Measurements from ENCODE around the gene NUCKS1. TPM values are rescaled to one million over a fixed set of nuclear protein-coding genes. Genes with fewer than 3 reads are reported as not detected.
A peak's percentile ranks its signal among the peaks of the same experiment; 100 is the strongest.

NUCKS1 gene
- polyA plus RNA-seq, 1 of the 3 experiments (the other 2 are of a cell fraction): 25.4 TPM

DNA sequence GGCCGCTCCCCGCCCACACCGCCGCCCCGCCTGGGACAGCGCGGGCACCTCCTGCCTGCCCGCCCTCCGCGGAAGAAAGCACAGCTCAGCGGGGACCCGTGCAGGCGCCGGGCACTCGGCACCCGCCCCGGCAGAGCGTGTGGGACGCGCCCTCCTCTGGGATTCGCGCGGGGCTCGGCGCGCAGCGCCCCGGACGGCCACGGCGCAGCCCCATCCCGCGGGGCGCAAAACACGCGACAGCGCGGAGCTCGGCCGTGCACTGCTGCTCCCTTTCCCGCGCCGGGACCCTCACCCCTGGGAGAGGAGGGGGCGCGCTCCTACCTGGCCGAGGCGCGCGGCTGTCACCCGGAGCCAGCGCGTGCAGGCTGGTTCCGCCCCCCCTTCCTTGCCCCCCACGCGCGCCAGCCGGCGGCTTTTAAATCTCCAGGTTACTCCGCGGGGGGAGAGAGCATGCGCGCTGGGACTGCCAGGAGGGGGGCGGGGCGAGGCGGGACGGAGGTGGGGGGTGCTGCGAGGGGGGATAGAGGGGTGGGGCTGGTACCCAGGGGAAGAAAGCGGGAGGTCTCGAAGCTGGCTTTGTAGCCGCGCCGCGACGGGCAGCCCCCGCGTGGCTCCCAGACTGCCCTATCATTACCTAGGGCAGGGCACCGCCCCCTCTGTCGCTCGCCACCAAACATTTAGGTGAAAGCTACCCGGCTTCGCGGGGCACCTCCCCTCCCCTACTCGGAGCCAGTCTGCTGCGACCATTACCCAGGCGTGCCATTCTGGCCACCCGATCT is 69.7 kb downstream of the NUCKS1 start, which contains the start of gene SLC45A3:
Gene SLC45A3, minus strand, starts transcription at position 437 of the 779 bp plus-strand sequence. CDS start 15,853 bp downstream, outside the sequence.
- no peak for TF ChIP-seq REST (IDR thresholded peaks at IDR 0.05; ENCODE audit: low read depth, low read length)
- TF ChIP-seq TAF1 (IDR thresholded peaks at IDR 0.05; ENCODE audit: borderline replicate concordance, low read depth, low read length): no peak
- peak; percentile 16; the same call in 1 of the 2 replicates for TF ChIP-seq MAX (IDR thresholded peaks at IDR 0.05; ENCODE audit: low read depth)
- no peak for TF ChIP-seq POLR2AphosphoS5 (IDR thresholded peaks at IDR 0.05; ENCODE audit: low read depth, low read length)
- 0 out of 2 replicates have a peak, but pooled peaks have one; percentile 18 for TF ChIP-seq NRF1 (IDR thresholded peaks at IDR 0.05; ENCODE audit: low read depth, low read length)
- TF ChIP-seq RXRA (IDR thresholded peaks at IDR 0.05; ENCODE audit: borderline replicate concordance, low read depth): no peak
- TF ChIP-seq SIN3A (IDR thresholded peaks at IDR 0.05; ENCODE audit: borderline replicate concordance, low read depth, low read length): peak; percentile 52; the same call in 1 of the 2 replicates
- peak; percentile 33; the same call in 1 of the 2 replicates for TF ChIP-seq MXI1 (IDR thresholded peaks at IDR 0.05; ENCODE audit: low read depth, low read length)
- no peak for TF ChIP-seq ELF1 (IDR thresholded peaks at IDR 0.05)
- no peaks in the 10 kb centered on the region for H3F3A ChIP-seq (replicated peaks; ENCODE audit: insufficient read depth)
- no peaks in the 10 kb centered on the region for H3K9me3 ChIP-seq
- DNase-seq: peak; percentile 94
- peak within 1 kb of the TSS; percentile 70 to 78 for H3K4me3 ChIP-seq (ENCODE audit: low read depth in 2 of 2, low read length in 1 of 2)
- WGBS (ENCODE audit: low lambda C conversion rate): 3% methylated on average over 21 of the region's 86 CpGs
- no peaks in the 10 kb centered on the region for H4K20me1 ChIP-seq (ENCODE audit: insufficient read depth)
- POLR2A ChIA-PET: interaction anchor here (1.0 kb wide), 1 partner anchor 69 kb away, joined by 3 read pairs; no protein-coding TSS in a partner anchor
- peaks cover 8 to 12% of the 10 kb centered on the region in 2 experiments; a peak in 1 of 4 replicates for H3K4me1 ChIP-seq (ENCODE audit: control insufficient read depth in 1 of 2, insufficient read depth in 2 of 2, low read depth in 1 of 2, low read length in 1 of 2)
- no peaks in the 10 kb centered on the region for H3K9me2 ChIP-seq
- H3K79me2 ChIP-seq (ENCODE audit: insufficient read depth): peaks cover 34% of the 10 kb centered on the region
- CTCF ChIA-PET: interaction anchor here (1.1 to 18.5 kb wide), 11 partner anchors 9 to 297 kb away, joined by 3 to 214 read pairs (median 6); partner anchors contain the start of gene ELK4
- peak within 1 kb of the TSS in 1 of 2 experiments; percentile 56; a peak in 2 of 4 replicates for H3K27ac ChIP-seq (ENCODE audit: low read depth in 2 of 2, low read length in 1 of 2)
- H3K4me2 ChIP-seq: peak within 1 kb of the TSS; percentile 97
- H2AFZ ChIP-seq (ENCODE audit: low read depth): peak within 1 kb of the TSS; percentile 87
- no peaks in the 10 kb centered on the region for H3K27me3 ChIP-seq (ENCODE audit: insufficient read depth)
- H3K36me3 ChIP-seq (replicated peaks in 1 of 2; ENCODE audit: control insufficient read depth in 1 of 2, insufficient read depth in 2 of 2, low read length in 1 of 2): no peaks in the 10 kb centered on the region
- H3K9ac ChIP-seq: peak within 1 kb of the TSS; percentile 72
